HG03432 (cell line): ENCODE results near the gene MRAS.
"Not testable (repeated sequence)": the region's sequence is repeated elsewhere in the genome, so short reads cannot be mapped to it uniquely, and the experiment has no call there.

Experiments used
- ATAC-seq: cut with Tn5 transposase; IDR thresholded peaks from one replicate; pipeline ENCODE4 v1.9.1; 2021; ENCODE audit warnings: mild to moderate bottlenecking, moderate library complexity; ENCODE audit not compliant: unreplicated experiment

MRAS gene

GRCh38 chr3:138366006-138366759 lies 17.8 kb downstream of the MRAS start:
- no peak for ATAC-seq

GRCh38 chr3:138367326-138367850 lies 19.0 kb downstream of the MRAS start:
- no peak for ATAC-seq

GRCh38 chr3:138367911-138368310 lies 19.5 kb downstream of the MRAS start:
- ATAC-seq: no peak

GRCh38 chr3:138369151-138369900 lies 20.9 kb downstream of the MRAS start:
- no peak for ATAC-seq

- ATAC-seq: no peak
Measured at GRCh38 chr3:138370321-138370720, 21.9 kb downstream of the MRAS start.

GRCh38 chr3:138371070-138371965 lies 22.9 kb downstream of the MRAS start:
- ATAC-seq: peak; percentile 99

GRCh38 chr3:138373087-138373735 lies 24.8 kb downstream of the MRAS start:
- ATAC-seq: no peak

- ATAC-seq: no peak
Measured at GRCh38 chr3:138373736-138374094, 25.3 kb downstream of the MRAS start.

GRCh38 chr3:138374573-138375134 lies 26.3 kb downstream of the MRAS start:
- no peak for ATAC-seq

GRCh38 chr3:138375447-138375846 lies 27.1 kb downstream of the MRAS start:
- no peak for ATAC-seq

GRCh38 chr3:138376663-138377062 lies 28.3 kb downstream of the MRAS start:
- ATAC-seq: no peak

GRCh38 chr3:138377212-138377611 lies 28.8 kb downstream of the MRAS start:
- not testable (repeated sequence) for ATAC-seq

- ATAC-seq: no peak
Measured at GRCh38 chr3:138377804-138378203, 29.4 kb downstream of the MRAS start.

GRCh38 chr3:138378331-138378730 lies 30.0 kb downstream of the MRAS start:
- ATAC-seq: no peak

GRCh38 chr3:138378990-138379389 lies 30.6 kb downstream of the MRAS start:
- ATAC-seq: no peak

GRCh38 chr3:138381413-138381901 lies 33.1 kb downstream of the MRAS start:
- ATAC-seq: no peak

- no peak for ATAC-seq
Measured at GRCh38 chr3:138381950-138382715, 33.8 kb downstream of the MRAS start.

- ATAC-seq: no peak
Measured at GRCh38 chr3:138383715-138384465, 35.5 kb downstream of the MRAS start.

GRCh38 chr3:138384531-138384930 lies 36.2 kb downstream of the MRAS start:
- ATAC-seq: no peak
